Fibroblast of lung (primary cell): Measurements from ENCODE around the gene XAB2. TPM values are rescaled to one million over a fixed set of nuclear protein-coding genes. Genes with fewer than 3 reads are reported as not detected.

Experiments used
- DNase-seq, 2 donors: peaks; one replicate each; pipeline versions ENCODE4 v3.0.0 to v3.0.0-alpha.2; 2010; ENCODE audit warnings: low read depth in 2 of 2
- H2AFZ ChIP-seq: 2 replicates; pipeline ENCODE4 v1.5.1; 2012; ENCODE audit warnings: low read length, control low read depth, inconsistent platforms
- H3K27ac ChIP-seq: 2 replicates; pipeline ENCODE4 v1.5.1; 2011; ENCODE audit warnings: low read length, control low read depth; ENCODE audit not compliant: insufficient read depth
- H3K27me3 ChIP-seq: 2 replicates; pipeline ENCODE4 v1.5.1; 2011; ENCODE audit warnings: mild to moderate bottlenecking, low read length; ENCODE audit not compliant: control insufficient read depth, insufficient read depth
- H3K36me3 ChIP-seq: 2 replicates; pipeline ENCODE4 v1.5.1; 2011; ENCODE audit warnings: low read length; ENCODE audit not compliant: control insufficient read depth, insufficient read depth
- H3K4me1 ChIP-seq: 2 replicates; pipeline ENCODE4 v1.5.1; 2011; ENCODE audit warnings: low read length; ENCODE audit not compliant: control insufficient read depth, insufficient read depth; ENCODE audit errors: extremely low read depth
- H3K4me2 ChIP-seq: 2 replicates; pipeline ENCODE4 v1.5.1; 2011; ENCODE audit warnings: low read length, control low read depth; ENCODE audit not compliant: insufficient read depth; ENCODE audit errors: extremely low read depth
- H3K4me3 ChIP-seq, 4 experiments: fragments of 200-600 bp in 1 of 4; sonication (generic) in 1 of 4; replicated peaks in 1 of 4; 2 replicates each; pipeline ENCODE4 v1.5.1; 2011 to 2016; ENCODE audit warnings: low read length in 4 of 4, low read depth in 3 of 4, mild to moderate bottlenecking in 3 of 4, control low read depth in 2 of 4, inconsistent platforms in 1 of 4, mixed read lengths in 1 of 4; ENCODE audit not compliant: insufficient read depth in 1 of 4; ENCODE audit errors: control extremely low read depth in 1 of 4
- H3K79me2 ChIP-seq: 2 replicates; pipeline ENCODE4 v1.5.1; 2012; ENCODE audit warnings: mild to moderate bottlenecking, low read length, inconsistent platforms; ENCODE audit not compliant: control insufficient read depth, insufficient read depth
- H3K9ac ChIP-seq: 2 replicates; pipeline ENCODE4 v1.5.1; 2011; ENCODE audit warnings: mild to moderate bottlenecking, low read length, control low read depth; ENCODE audit not compliant: insufficient read depth
- H3K9me3 ChIP-seq: 2 replicates; pipeline ENCODE4 v1.5.1; 2012; ENCODE audit warnings: low read depth, low read length; ENCODE audit not compliant: control insufficient read depth, insufficient read depth
- H4K20me1 ChIP-seq: 2 replicates; pipeline ENCODE4 v1.5.1; 2011; ENCODE audit warnings: low read length; ENCODE audit not compliant: control insufficient read depth, insufficient read depth; ENCODE audit errors: extremely low read depth
- CTCF ChIP-seq, 2 donors: IDR thresholded peaks in 1 of 2; conservative IDR thresholded peaks in 1 of 2; 1 replicate in 1 of 2; 2 replicates in 1 of 2; pipeline ENCODE4 v1.5.1; 2011 to 2012; ENCODE audit warnings: low read length in 2 of 2, control low read depth in 1 of 2, inconsistent platforms in 1 of 2, low read depth in 1 of 2, mild to moderate bottlenecking in 1 of 2
- EZH2 ChIP-seq: IDR thresholded peaks from 2 replicates; pipeline ENCODE4 v1.5.1; 2012; ENCODE audit warnings: low read length, control low read depth, mild to moderate bottlenecking; ENCODE audit errors: missing control alignments
- polyA plus RNA-seq, 2 donors: library from polyadenylated mRNA; depleted of rRNA in 1 of 2; stranded (reverse) in 1 of 2; unstranded in 1 of 2; fragments of >200 nt; gene quantifications; 2 replicates each; pipeline ENCODE4 v1.2.1, GENCODE V29; 2011 to 2012; ENCODE audit warnings: missing spikeins in 1 of 2
- total RNA-seq: library from RNA; depleted of rRNA; stranded (reverse); fragments of >200 nt; gene quantifications from 2 replicates; pipeline ENCODE4 v1.2.1, GENCODE V29; 2014

The XAB2 gene
- total and polyA plus RNA-seq, 2 donors (not counting 1 experiment from before 2014, with no cell fraction given) = 12.5 to 28.2 TPM

DNA sequence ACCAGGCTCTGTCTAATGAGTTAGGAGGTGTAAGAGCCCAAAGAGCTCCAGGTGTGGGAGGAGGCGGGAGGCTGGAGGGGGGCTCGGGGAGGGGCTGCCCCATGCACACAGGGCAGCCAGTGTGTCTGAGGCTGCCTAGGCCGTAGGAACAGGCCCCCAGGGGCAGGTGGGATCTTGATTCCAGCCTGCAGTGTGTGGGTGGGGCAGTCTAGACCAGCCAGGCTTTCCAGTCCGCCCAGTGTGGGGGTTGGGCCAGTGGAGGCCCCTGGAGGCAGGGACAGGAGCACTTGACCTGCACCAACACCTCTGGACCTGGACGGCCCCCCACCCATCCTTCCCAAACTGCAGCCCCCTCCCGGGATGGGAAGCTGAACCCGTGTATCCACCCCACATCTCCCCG, 39.1 kb downstream of the XAB2 start:
- H4K20me1 ChIP-seq = no peaks in the 10 kb centered on the region
- no peak overlapping the region for H2AFZ ChIP-seq
- H3K79me2 ChIP-seq = no peaks in the 10 kb centered on the region
- no peak overlapping the region for H3K4me3 ChIP-seq
- no peak overlapping the region for H3K27ac ChIP-seq
- H3K4me2 ChIP-seq = no peak overlapping the region
- no peaks in the 10 kb centered on the region for H3K4me1 ChIP-seq
- TF ChIP-seq CTCF (conservative IDR thresholded peaks at IDR 0.05 in 1 of 2, IDR thresholded peaks at IDR 0.05 in 1 of 2; ENCODE audit: low read depth in 1 of 2, low read length in 2 of 2) = no peak
- TF ChIP-seq EZH2 = no peak
- H3K27me3 ChIP-seq = peaks cover 7% of the 10 kb centered on the region
- H3K9ac ChIP-seq = no peak overlapping the region
- DNase-seq = no peak
- H3K9me3 ChIP-seq = no peaks in the 10 kb centered on the region
- H3K36me3 ChIP-seq = no peaks in the 10 kb centered on the region

GRCh38 chr19:7589822-7590221, 39.5 kb downstream of the XAB2 start:
- Histone ChIP-seq H3K9me3 (no peaks in the 10 kb centered on the region), H3K27ac (no peak overlapping the region), H3K4me3 (no peak overlapping the region), H3K4me1 (no peaks in the 10 kb centered on the region), H3K79me2 (no peaks in the 10 kb centered on the region), H4K20me1 (no peaks in the 10 kb centered on the region), H3K9ac (no peak overlapping the region), H3K4me2 (no peak overlapping the region), H3K27me3 (peaks cover 3% of the 10 kb centered on the region), H2AFZ (no peak overlapping the region), H3K36me3 (no peaks in the 10 kb centered on the region)
- TF ChIP-seq CTCF (conservative IDR thresholded peaks at IDR 0.05 in 1 of 2, IDR thresholded peaks at IDR 0.05 in 1 of 2; ENCODE audit: low read depth in 1 of 2, low read length in 2 of 2) (no peak), EZH2 (no peak)
- DNase-seq = no peak

DNA sequence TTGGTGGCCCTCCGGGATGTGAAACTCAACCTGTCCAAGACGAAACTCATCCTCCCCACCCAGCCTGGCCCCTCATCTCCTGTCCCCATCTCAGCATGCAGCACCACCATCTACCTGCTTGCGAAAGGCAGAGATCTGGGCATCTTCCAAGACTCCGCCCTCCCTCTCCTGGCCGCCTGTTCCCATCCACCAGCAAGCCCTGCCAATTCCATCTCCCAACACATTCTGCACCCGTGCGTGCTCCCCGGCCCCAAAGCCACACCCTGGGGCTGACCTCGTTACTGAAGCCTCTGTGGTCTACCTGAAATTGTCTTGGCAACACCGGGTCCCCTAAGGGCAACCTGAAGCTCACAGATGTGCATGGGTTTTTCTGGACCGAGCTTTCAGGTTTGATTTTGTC, 46.9 kb downstream of the XAB2 start:
- no peaks in the 10 kb centered on the region for H3K27me3 ChIP-seq
- H2AFZ ChIP-seq = no peak overlapping the region
- H4K20me1 ChIP-seq = no peaks in the 10 kb centered on the region
- no peak for TF ChIP-seq EZH2
- TF ChIP-seq CTCF (conservative IDR thresholded peaks at IDR 0.05 in 1 of 2, IDR thresholded peaks at IDR 0.05 in 1 of 2; ENCODE audit: low read depth in 1 of 2, low read length in 2 of 2) = no peak
- no peaks in the 10 kb centered on the region for H3K36me3 ChIP-seq
- no peak overlapping the region for H3K4me3 ChIP-seq
- no peaks in the 10 kb centered on the region for H3K9me3 ChIP-seq
- H3K9ac ChIP-seq = no peak overlapping the region
- no peaks in the 10 kb centered on the region for H3K4me1 ChIP-seq
- no peak overlapping the region for H3K4me2 ChIP-seq
- H3K79me2 ChIP-seq = no peaks in the 10 kb centered on the region
- no peak overlapping the region for H3K27ac ChIP-seq
- DNase-seq = no peak
